Upper lobe of left lung (tissue), 4 donors: ENCODE data around the gene AMFR.

Source experiments
- CTCF ChIP-seq, 6 experiments: fragments of 450-650 bp in 4 of 6; fragments of 200-600 bp in 2 of 6; sonication (generic) in 2 of 6; IDR thresholded peaks; one replicate each; pipeline ENCODE4 v1.5.1; 2016 to 2019; ENCODE audit warnings: antibody characterized with exemption in 6 of 6
- EP300 ChIP-seq, 4 donors: sonication (generic); formaldehyde crosslinking; IDR thresholded peaks; one replicate each; pipeline ENCODE4 v1.5.1; 2017; ENCODE audit warnings: antibody characterized with exemption in 4 of 4, control low read depth in 2 of 4
- POLR2A ChIP-seq, 4 donors: fragments of 450-650 bp; IDR thresholded peaks; one replicate each; pipeline ENCODE4 v1.5.1; 2016 to 2017; ENCODE audit warnings: antibody characterized with exemption in 4 of 4, mild to moderate bottlenecking in 2 of 4
- POLR2AphosphoS5 ChIP-seq, 2 donors: sonication (generic); formaldehyde crosslinking; IDR thresholded peaks; one replicate each; pipeline ENCODE4 v1.5.1; 2017; ENCODE audit warnings: antibody characterized with exemption in 2 of 2

GRCh38 chr16:56347166-56347565, 78.2 kb downstream of the AMFR start:
- TF ChIP-seq CTCF (IDR thresholded peaks at IDR 0.05) (no peak), POLR2AphosphoS5 (IDR thresholded peaks at IDR 0.05) (no peak), POLR2A (IDR thresholded peaks at IDR 0.05) (no peak), EP300 (IDR thresholded peaks at IDR 0.05) (no peak)
